HepG2 (cell line): ENCODE measurements around the gene SMARCAD1.

ENCODE experiments used
- BRCA1 ChIP-seq: sonication (generic); formaldehyde crosslinking; IDR thresholded peaks from 2 replicates; pipeline ENCODE4 v1.4.0; 2020; ENCODE audit warnings: missing genetic modification reagents
- EP300 ChIP-seq, 3 experiments: sonication (generic) in 1 of 3; formaldehyde crosslinking in 1 of 3; IDR thresholded peaks; 2 replicates each; pipeline versions ENCODE4 v1.5.1 to v1.6.1; 2011 to 2020; ENCODE audit warnings: low read depth in 2 of 3, low read length in 2 of 3, borderline replicate concordance in 1 of 3, improper control_type of control experiment in 1 of 3, mild to moderate bottlenecking in 1 of 3, missing genetic modification reagents in 1 of 3, moderate library complexity in 1 of 3
- GABPA ChIP-seq, 2 experiments: IDR thresholded peaks; 2 replicates each; pipeline ENCODE4 v1.6.1; 2011 to 2016; ENCODE audit warnings: low read depth in 2 of 2, low read length in 1 of 2, missing biosample characterization in 1 of 2, missing genetic modification characterization in 1 of 2
- GABPB1 ChIP-seq: IDR thresholded peaks from 2 replicates; pipeline ENCODE4 v1.6.1; 2016; ENCODE audit warnings: mild to moderate bottlenecking, missing genetic modification reagents, moderate library complexity, missing compliant biosample characterization
- HNRNPL ChIP-seq: fragments of 200-400 bp; formaldehyde crosslinking; IDR thresholded peaks from 2 replicates; pipeline ENCODE4 v1.6.1; 2017; ENCODE audit warnings: mild to moderate bottlenecking, low read depth, low read length
- JUN ChIP-seq: sonication (generic); formaldehyde crosslinking; IDR thresholded peaks from 2 replicates; pipeline ENCODE4 v1.4.0; 2020; ENCODE audit warnings: mild to moderate bottlenecking, missing genetic modification reagents
- MXD4 ChIP-seq: IDR thresholded peaks from 2 replicates; pipeline ENCODE4 v1.6.1; 2016; ENCODE audit warnings: mild to moderate bottlenecking, missing biosample characterization, missing genetic modification reagents
- NFIC ChIP-seq: IDR thresholded peaks from 2 replicates; pipeline ENCODE4 v1.6.1; 2012; ENCODE audit warnings: mild to moderate bottlenecking, low read length, inconsistent platforms
- POLR2AphosphoS2 ChIP-seq: IDR thresholded peaks from 2 replicates; pipeline ENCODE4 v1.6.1; 2011; ENCODE audit warnings: low read depth, low read length, improper control_type of control experiment
- YEATS2 ChIP-seq: sonication (generic); formaldehyde crosslinking; IDR thresholded peaks from 2 replicates; pipeline ENCODE4 v1.4.0; 2020; ENCODE audit warnings: missing genetic modification reagents, borderline replicate concordance
- ZSCAN29 ChIP-seq: sonication (generic); formaldehyde crosslinking; conservative IDR thresholded peaks from 2 replicates; pipeline ENCODE4 v1.4.0; 2020; ENCODE audit warnings: mild to moderate bottlenecking, missing genetic modification reagents
- TF ChIP-seq, protein P1 (sequence below): sonication (generic); formaldehyde crosslinking; IDR thresholded peaks from 2 replicates; pipeline ENCODE4 v1.5.0; 2020; ENCODE audit warnings: mild to moderate bottlenecking, missing genetic modification reagents, moderate library complexity

GRCh38 chr4:94214703-94215319 is 7.1 kb downstream of the SMARCAD1 start:
- TF ChIP-seq ZSCAN29 (CRISPR knock-in tag), result no peak
- no peak for TF ChIP-seq BRCA1 (CRISPR knock-in tag)
- no peak for TF ChIP-seq POLR2AphosphoS2
- TF ChIP-seq, protein P1, sequence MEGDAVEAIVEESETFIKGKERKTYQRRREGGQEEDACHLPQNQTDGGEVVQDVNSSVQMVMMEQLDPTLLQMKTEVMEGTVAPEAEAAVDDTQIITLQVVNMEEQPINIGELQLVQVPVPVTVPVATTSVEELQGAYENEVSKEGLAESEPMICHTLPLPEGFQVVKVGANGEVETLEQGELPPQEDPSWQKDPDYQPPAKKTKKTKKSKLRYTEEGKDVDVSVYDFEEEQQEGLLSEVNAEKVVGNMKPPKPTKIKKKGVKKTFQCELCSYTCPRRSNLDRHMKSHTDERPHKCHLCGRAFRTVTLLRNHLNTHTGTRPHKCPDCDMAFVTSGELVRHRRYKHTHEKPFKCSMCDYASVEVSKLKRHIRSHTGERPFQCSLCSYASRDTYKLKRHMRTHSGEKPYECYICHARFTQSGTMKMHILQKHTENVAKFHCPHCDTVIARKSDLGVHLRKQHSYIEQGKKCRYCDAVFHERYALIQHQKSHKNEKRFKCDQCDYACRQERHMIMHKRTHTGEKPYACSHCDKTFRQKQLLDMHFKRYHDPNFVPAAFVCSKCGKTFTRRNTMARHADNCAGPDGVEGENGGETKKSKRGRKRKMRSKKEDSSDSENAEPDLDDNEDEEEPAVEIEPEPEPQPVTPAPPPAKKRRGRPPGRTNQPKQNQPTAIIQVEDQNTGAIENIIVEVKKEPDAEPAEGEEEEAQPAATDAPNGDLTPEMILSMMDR (CRISPR knock-in tag), result no peak
- no peak for TF ChIP-seq JUN (CRISPR knock-in tag)
- no peak for TF ChIP-seq GABPA (IDR thresholded peaks at IDR 0.05; ENCODE audit: low read depth, low read length)
- no peak for TF ChIP-seq GABPA (CRISPR knock-in tag; IDR thresholded peaks at IDR 0.05; ENCODE audit: low read depth)
- TF ChIP-seq MXD4, result no peak
- TF ChIP-seq HNRNPL, result no peak
- TF ChIP-seq EP300 (IDR thresholded peaks at IDR 0.05; ENCODE audit: low read depth in 2 of 2, low read length in 2 of 2), result no peak
- TF ChIP-seq EP300 (CRISPR knock-in tag; IDR thresholded peaks at IDR 0.05; ENCODE audit: borderline replicate concordance), result no peak
- TF ChIP-seq GABPB1 (CRISPR knock-in tag), result no peak
- no peak for TF ChIP-seq NFIC
- TF ChIP-seq YEATS2 (CRISPR knock-in tag), result no peak
